HG02571 (cell line): ENCODE data around the gene RAB3A.

Source experiments
- ATAC-seq: cut with Tn5 transposase; IDR thresholded peaks from one replicate; pipeline ENCODE4 v1.9.1; 2021; ENCODE audit warnings: mild to moderate bottlenecking, moderate library complexity; ENCODE audit not compliant: unreplicated experiment

RAB3A gene

DNA sequence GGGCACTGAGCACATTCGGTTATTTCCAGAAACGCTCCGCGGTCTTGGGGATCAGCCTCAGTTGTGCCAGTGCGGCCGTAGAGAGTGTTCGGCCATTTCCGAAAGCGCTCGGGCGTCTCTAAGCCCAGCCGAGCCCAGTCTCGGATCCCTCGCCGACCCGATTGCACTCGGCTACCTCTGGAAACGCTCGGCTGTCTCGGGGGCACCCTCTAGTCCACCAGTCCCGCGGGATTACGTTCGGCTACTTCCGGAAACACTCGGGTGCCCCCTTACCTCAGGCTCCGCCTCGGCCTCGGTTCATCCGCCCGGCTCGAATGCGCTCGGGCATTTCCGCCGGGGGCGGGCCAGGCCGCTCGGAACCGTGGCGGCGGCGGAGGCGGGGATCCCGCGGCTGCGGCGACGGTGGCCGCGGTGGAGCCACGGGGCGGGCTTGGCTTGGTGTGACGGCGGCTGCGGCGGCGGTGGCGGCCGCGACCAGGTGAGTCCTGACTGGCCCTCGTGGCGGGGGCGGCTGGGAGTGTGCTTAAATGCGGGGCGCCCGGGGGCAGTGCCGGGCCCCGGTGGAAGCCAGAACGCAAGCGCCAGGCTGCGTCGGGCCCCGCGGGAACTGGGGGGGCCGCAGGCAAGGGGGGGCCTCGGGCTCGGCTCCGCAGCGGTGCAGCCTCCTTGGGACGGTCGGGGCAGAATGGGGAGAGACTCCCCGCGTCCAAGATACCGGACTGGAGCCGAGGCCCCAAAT is 50.9 kb downstream of the RAB3A start, which contains the start of gene PIK3R2:
Gene PIK3R2, plus strand, starts transcription at position 347 of the 739 bp plus-strand sequence. CDS start 2,717 bp downstream, outside the sequence.
- peak; percentile 61 for ATAC-seq

DNA sequence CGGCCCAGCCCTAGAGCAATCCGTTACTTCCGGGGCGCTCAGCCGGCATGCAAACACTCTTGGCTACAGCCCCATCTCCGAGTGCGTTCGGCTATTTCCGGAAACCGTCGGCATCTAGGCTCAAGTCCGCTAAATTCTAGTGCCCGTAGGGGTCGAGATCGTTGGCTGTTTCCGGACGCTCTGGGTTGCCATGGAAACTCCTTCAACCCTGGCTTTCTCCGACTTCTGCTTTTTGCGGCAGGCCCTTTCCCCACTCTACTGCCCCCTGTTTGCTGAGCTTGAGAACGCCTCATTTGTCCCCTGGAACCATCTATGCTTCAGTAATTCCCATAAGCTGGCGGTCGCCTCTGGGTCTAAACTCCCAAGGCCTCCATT is 51.4 kb downstream of the RAB3A start:
- ATAC-seq: peak; percentile 65

DNA sequence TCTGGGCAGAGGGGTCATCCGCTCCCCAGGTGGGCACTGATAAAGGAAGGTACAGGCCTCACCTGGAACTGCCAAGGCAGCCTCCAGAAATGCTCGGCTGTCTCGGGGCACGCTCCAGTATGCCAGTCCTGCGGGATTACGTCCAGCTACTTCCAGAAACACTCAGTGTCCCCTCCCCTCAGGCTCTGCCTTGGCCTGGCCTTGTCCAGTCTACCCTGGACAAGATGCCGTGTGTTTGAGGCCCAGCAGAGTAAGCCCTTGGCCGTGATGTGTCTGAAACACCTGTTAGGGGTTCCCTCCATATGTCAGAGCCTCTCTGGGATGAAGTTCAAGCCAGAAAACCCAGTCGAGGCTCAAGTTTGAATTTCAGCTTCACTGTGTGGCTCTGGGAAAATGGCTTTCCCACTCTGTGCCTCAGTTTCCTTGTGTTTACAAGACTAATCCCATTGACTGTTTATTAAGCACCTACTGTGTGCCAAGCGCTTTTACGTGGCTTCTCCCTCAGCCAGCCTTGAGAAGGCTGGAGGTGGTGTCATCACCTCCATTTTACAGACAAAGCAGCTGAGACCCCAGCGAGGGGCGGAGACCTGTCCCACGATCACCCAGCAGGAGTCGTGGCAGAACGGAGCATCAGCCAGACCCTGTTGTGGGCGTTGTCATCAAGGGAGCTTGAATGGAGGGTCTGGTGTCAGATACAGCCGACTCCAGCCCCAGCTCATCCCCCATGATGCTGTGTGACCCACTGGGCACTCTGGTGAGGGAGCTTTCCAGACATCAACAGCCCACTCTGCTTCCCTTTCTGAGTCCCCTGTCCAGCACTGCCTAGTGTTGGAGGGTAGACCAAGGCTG is 52.8 kb downstream of the RAB3A start:
- ATAC-seq: no peak

DNA sequence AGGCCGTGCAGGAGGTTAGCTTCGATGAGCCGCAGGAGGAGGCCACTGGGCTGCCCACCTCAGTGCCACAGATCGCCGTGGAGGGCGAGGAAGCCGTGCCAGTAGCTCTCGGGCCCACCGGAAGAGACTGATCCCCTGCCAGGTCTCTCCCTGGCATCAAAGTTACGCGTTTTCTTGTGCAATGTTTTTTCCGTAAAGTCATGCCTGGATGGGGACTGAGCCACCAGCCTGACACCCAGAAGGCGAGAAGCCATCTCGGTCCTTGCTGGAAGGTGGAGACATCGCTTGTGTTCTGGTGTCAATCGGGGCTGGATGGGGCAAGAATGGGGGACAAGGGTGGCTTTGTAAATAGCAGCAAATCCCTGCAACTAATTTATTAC is 54.3 kb downstream of the RAB3A start:
- no peak for ATAC-seq

DNA sequence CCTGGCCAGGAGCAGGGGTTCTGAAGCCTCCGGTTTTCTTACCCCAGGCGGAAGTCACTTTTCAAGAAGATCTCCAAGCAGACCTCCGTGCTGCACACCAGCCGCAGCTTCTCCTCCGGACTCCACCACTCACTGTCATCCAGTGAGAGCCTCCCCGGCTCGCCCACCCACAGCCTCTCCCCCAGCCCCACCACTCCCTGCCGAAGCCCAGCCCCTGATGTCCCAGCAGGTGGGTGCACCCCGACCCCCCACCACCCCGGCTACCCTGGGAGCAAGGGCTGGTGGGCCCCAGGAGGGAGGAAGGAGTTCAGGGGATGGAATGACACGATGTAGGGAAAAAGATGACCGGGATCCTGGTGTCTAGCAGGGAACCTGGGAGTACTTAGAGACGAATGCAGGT is 56.4 kb downstream of the RAB3A start:
- ATAC-seq: no peak
